Measurements from ENCODE around the gene SLC9A3.

Gene SLC9A3

GRCh38 chr5:524234-524972 is at the start of gene SLC9A3:
SLC9A3 (minus strand) TSS chr5:524449.
- TF ChIP-seq CTCF (IDR thresholded peaks at IDR 0.05; ENCODE audit: low read depth, low read length, missing control alignments), result no peak
- in situ Hi-C loops (cut with HindIII; ENCODE audit: low sequenced_read_pairs), result loop anchor here (25.0 kb wide), 1 partner anchor 88 kb away; the partner anchor contains the start of gene CEP72
- H3K4me3 ChIP-seq (ENCODE audit: low read depth, low read length), result no peak within 1 kb of the TSS
- no peak for DNase-seq (ENCODE audit: low read depth)

GRCh38 chr5:573976-574375 is 49.7 kb upstream of the SLC9A3 start:
- H3K4me3 ChIP-seq (ENCODE audit: low read depth, low read length), result no peak overlapping the region
- in situ Hi-C loops (cut with HindIII; ENCODE audit: low sequenced_read_pairs), result no loop called here
- no peak for DNase-seq (ENCODE audit: low read depth)
- no peak for TF ChIP-seq CTCF (IDR thresholded peaks at IDR 0.05; ENCODE audit: low read depth, low read length, missing control alignments)

- in situ Hi-C loops (cut with HindIII; ENCODE audit: low sequenced_read_pairs), result no loop called here
- DNase-seq (ENCODE audit: low read depth), result no peak
- H3K4me3 ChIP-seq (ENCODE audit: low read depth, low read length), result no peak overlapping the region
- TF ChIP-seq CTCF (IDR thresholded peaks at IDR 0.05; ENCODE audit: low read depth, low read length, missing control alignments), result no peak
Observed at GRCh38 chr5:573206-573605, 49.0 kb upstream of the SLC9A3 start.

GRCh38 chr5:572398-573019 is 48.3 kb upstream of the SLC9A3 start:
- DNase-seq (ENCODE audit: low read depth), result no peak
- in situ Hi-C loops (cut with HindIII; ENCODE audit: low sequenced_read_pairs), result no loop called here
- no peak overlapping the region for H3K4me3 ChIP-seq (ENCODE audit: low read depth, low read length)
- no peak for TF ChIP-seq CTCF (IDR thresholded peaks at IDR 0.05; ENCODE audit: low read depth, low read length, missing control alignments)

- in situ Hi-C loops (cut with HindIII; ENCODE audit: low sequenced_read_pairs), result no loop called here
Observed at GRCh38 chr5:571791-572190, 47.5 kb upstream of the SLC9A3 start.

GRCh38 chr5:570886-571285 is 46.6 kb upstream of the SLC9A3 start:
- no peak for DNase-seq (ENCODE audit: low read depth)
- no peak for TF ChIP-seq CTCF (IDR thresholded peaks at IDR 0.05; ENCODE audit: low read depth, low read length, missing control alignments)
- H3K4me3 ChIP-seq (ENCODE audit: low read depth, low read length), result no peak overlapping the region
- in situ Hi-C loops (cut with HindIII; ENCODE audit: low sequenced_read_pairs), result no loop called here

More at GRCh38 chr5:571791-572190, 47.5 kb upstream of the SLC9A3 start:
- TF ChIP-seq CTCF (IDR thresholded peaks at IDR 0.05; ENCODE audit: low read depth, low read length, missing control alignments), result no peak
- DNase-seq (ENCODE audit: low read depth), result no peak
- H3K4me3 ChIP-seq (ENCODE audit: low read depth, low read length), result no peak overlapping the region

Measured in astrocyte of the cerebellum (primary cell).